Parathyroid adenoma (tissue), 2 donors: ENCODE measurements around the gene MAP1LC3B.
A peak's percentile ranks its signal among the peaks of the same experiment; 100 is the strongest.

Source experiments
- H2AFZ ChIP-seq: fragments of 300-600 bp; sonication (generic); one replicate; pipeline ENCODE4 v1.7.0; 2017; ENCODE audit warnings: antibody characterized with exemption, mild to moderate bottlenecking
- H3K27ac ChIP-seq: fragments of 300-600 bp; sonication (generic); one replicate; pipeline ENCODE4 v1.7.0; 2017
- H3K27me3 ChIP-seq: fragments of 300-600 bp; sonication (generic); one replicate; pipeline ENCODE4 v1.7.0; 2017; ENCODE audit warnings: low read length; ENCODE audit not compliant: control insufficient read depth, insufficient read depth
- H3K36me3 ChIP-seq: fragments of 300-600 bp; sonication (generic); one replicate; pipeline ENCODE4 v1.7.0; 2017; ENCODE audit warnings: low read length; ENCODE audit not compliant: control insufficient read depth, insufficient read depth
- H3K4me1 ChIP-seq: fragments of 300-600 bp; sonication (generic); one replicate; pipeline ENCODE4 v1.7.0; 2017; ENCODE audit warnings: control low read depth
- H3K4me2 ChIP-seq: fragments of 300-600 bp; sonication (generic); one replicate; pipeline ENCODE4 v1.7.0; 2017; ENCODE audit warnings: low read length
- H3K4me3 ChIP-seq: fragments of 300-600 bp; sonication (generic); one replicate; pipeline ENCODE4 v1.7.0; 2017; ENCODE audit warnings: low read depth, low read length
- H3K79me2 ChIP-seq: fragments of 300-600 bp; sonication (generic); one replicate; pipeline ENCODE4 v1.7.0; 2017; ENCODE audit warnings: control low read depth
- H3K9ac ChIP-seq: fragments of 300-600 bp; sonication (generic); one replicate; pipeline ENCODE4 v1.7.0; 2017; ENCODE audit warnings: mild to moderate bottlenecking
- H3K9me3 ChIP-seq: fragments of 300-600 bp; sonication (generic); one replicate; pipeline ENCODE4 v1.7.0; 2017; ENCODE audit warnings: low read length; ENCODE audit not compliant: control insufficient read depth
- CTCF ChIP-seq: fragments of 300-600 bp; sonication (generic); IDR thresholded peaks from one replicate; pipeline ENCODE4 v1.7.0; 2017; ENCODE audit warnings: antibody characterized with exemption, mild to moderate bottlenecking
- donor health status: primary hyperparathyroidism.

MAP1LC3B gene

GRCh38 chr16:87420026-87421002, 28.2 kb downstream of the MAP1LC3B start:
- H3K4me1 ChIP-seq: no peaks in the 10 kb centered on the region
- H3K36me3 ChIP-seq: no peaks in the 10 kb centered on the region
- H3K79me2 ChIP-seq: peaks cover 33% of the 10 kb centered on the region
- no peak overlapping the region for H3K9ac ChIP-seq
- H3K9me3 ChIP-seq: no peaks in the 10 kb centered on the region
- H2AFZ ChIP-seq: no peak overlapping the region
- H3K4me3 ChIP-seq: no peak overlapping the region
- no peak overlapping the region for H3K27ac ChIP-seq
- no peak overlapping the region for H3K4me2 ChIP-seq
- TF ChIP-seq CTCF: peak; percentile 29
- H3K27me3 ChIP-seq: no peaks in the 10 kb centered on the region

- H3K27ac ChIP-seq: no peak overlapping the region
- H3K4me2 ChIP-seq: no peak overlapping the region
- no peaks in the 10 kb centered on the region for H3K36me3 ChIP-seq
- H3K79me2 ChIP-seq: peaks cover 40% of the 10 kb centered on the region
- no peaks in the 10 kb centered on the region for H3K4me1 ChIP-seq
- no peak overlapping the region for H3K4me3 ChIP-seq
- no peaks in the 10 kb centered on the region for H3K27me3 ChIP-seq
- no peak overlapping the region for H3K9ac ChIP-seq
- no peak overlapping the region for H2AFZ ChIP-seq
- no peaks in the 10 kb centered on the region for H3K9me3 ChIP-seq
- TF ChIP-seq CTCF: no peak
Observed at GRCh38 chr16:87421003-87421912, 29.1 kb downstream of the MAP1LC3B start.

GRCh38 chr16:87422106-87422505, 30.0 kb downstream of the MAP1LC3B start:
- Histone ChIP-seq H3K36me3 (no peaks in the 10 kb centered on the region), H3K4me1 (no peaks in the 10 kb centered on the region), H2AFZ (no peak overlapping the region), H3K27ac (no peak overlapping the region), H3K4me2 (no peak overlapping the region), H3K9me3 (no peaks in the 10 kb centered on the region), H3K9ac (no peak overlapping the region), H3K79me2 (peaks cover 48% of the 10 kb centered on the region), H3K4me3 (no peak overlapping the region), H3K27me3 (no peaks in the 10 kb centered on the region)
- TF ChIP-seq CTCF: no peak

GRCh38 chr16:87423429-87423828, 31.3 kb downstream of the MAP1LC3B start:
- Histone ChIP-seq H2AFZ (no peak overlapping the region), H3K27ac (no peak overlapping the region), H3K4me3 (no peak overlapping the region), H3K9me3 (no peaks in the 10 kb centered on the region), H3K27me3 (no peaks in the 10 kb centered on the region), H3K4me2 (no peak overlapping the region), H3K36me3 (no peaks in the 10 kb centered on the region), H3K9ac (no peak overlapping the region), H3K4me1 (no peaks in the 10 kb centered on the region), H3K79me2 (peaks cover 51% of the 10 kb centered on the region)
- no peak for TF ChIP-seq CTCF
